Breast epithelium (tissue), 3 donors: ENCODE data around the gene ABHD14A.

Experiments
- POLR2A ChIP-seq: fragments of 450-650 bp; IDR thresholded peaks from one replicate; pipeline ENCODE4 v1.6.1; 2016; ENCODE audit warnings: antibody characterized with exemption, mild to moderate bottlenecking, moderate library complexity
- POLR2AphosphoS5 ChIP-seq, 3 donors: sonication (generic); formaldehyde crosslinking; IDR thresholded peaks; one replicate each; pipeline ENCODE4 v1.6.1; 2017; ENCODE audit warnings: antibody characterized with exemption in 3 of 3
- TF ChIP-seq, protein P1 (sequence below), 3 donors: fragments of 450-650 bp; IDR thresholded peaks; one replicate each; pipeline ENCODE4 v1.5.1; 2016 to 2017; ENCODE audit warnings: antibody characterized with exemption in 3 of 3, mild to moderate bottlenecking in 3 of 3, moderate library complexity in 3 of 3

DNA sequence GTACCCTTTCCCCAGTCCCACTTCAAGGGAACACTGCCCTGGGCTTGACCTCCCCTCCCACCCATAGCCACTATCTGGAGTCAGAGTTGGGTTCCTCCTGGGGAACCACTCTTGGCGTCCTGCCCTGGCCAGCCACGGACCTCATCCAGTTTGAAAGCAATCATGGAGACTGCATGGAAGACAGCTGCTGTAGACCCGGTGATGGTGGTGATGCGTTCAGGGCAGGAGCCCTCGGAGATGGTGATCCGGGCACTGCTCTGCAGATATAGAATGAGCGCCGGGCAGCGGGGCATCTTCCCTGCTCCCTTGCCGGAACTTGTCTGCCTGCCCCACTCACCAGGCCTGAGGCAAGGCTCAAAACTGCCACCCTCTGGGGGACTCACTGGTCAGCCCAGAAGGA is 14.5 kb upstream of the ABHD14A start:
- TF ChIP-seq, protein P1, sequence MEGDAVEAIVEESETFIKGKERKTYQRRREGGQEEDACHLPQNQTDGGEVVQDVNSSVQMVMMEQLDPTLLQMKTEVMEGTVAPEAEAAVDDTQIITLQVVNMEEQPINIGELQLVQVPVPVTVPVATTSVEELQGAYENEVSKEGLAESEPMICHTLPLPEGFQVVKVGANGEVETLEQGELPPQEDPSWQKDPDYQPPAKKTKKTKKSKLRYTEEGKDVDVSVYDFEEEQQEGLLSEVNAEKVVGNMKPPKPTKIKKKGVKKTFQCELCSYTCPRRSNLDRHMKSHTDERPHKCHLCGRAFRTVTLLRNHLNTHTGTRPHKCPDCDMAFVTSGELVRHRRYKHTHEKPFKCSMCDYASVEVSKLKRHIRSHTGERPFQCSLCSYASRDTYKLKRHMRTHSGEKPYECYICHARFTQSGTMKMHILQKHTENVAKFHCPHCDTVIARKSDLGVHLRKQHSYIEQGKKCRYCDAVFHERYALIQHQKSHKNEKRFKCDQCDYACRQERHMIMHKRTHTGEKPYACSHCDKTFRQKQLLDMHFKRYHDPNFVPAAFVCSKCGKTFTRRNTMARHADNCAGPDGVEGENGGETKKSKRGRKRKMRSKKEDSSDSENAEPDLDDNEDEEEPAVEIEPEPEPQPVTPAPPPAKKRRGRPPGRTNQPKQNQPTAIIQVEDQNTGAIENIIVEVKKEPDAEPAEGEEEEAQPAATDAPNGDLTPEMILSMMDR (IDR thresholded peaks at IDR 0.05): no peak
- TF ChIP-seq POLR2A: no peak
- TF ChIP-seq POLR2AphosphoS5 (IDR thresholded peaks at IDR 0.05): no peak
